Osteoblast (primary cell): ENCODE data around the gene VPS13D. TPM values are rescaled to one million over a fixed set of nuclear protein-coding genes. Genes with fewer than 3 reads are reported as not detected.

ENCODE experiments used
- DNase-seq: peaks from one replicate; pipeline ENCODE4 v3.0.0; 2011; ENCODE audit warnings: low spot score, mixed read lengths; ENCODE audit not compliant: insufficient read length; ENCODE audit errors: missing footprints
- H2AFZ ChIP-seq: 2 replicates; pipeline ENCODE4 v1.6.0; 2011; ENCODE audit warnings: mild to moderate bottlenecking, low read length
- H3K27ac ChIP-seq: 2 replicates; pipeline ENCODE4 v1.5.1; 2011; ENCODE audit warnings: mild to moderate bottlenecking, low read depth, low read length, moderate library complexity
- H3K27me3 ChIP-seq: 2 replicates; pipeline ENCODE4 v1.6.0; 2012; ENCODE audit warnings: mild to moderate bottlenecking, control low read depth, inconsistent platforms, low read length, moderate library complexity; ENCODE audit not compliant: insufficient read depth
- H3K36me3 ChIP-seq: 2 replicates; pipeline ENCODE4 v1.5.1; 2011; ENCODE audit warnings: mild to moderate bottlenecking, low read length, control low read depth, moderate library complexity; ENCODE audit not compliant: insufficient read depth
- H3K4me1 ChIP-seq: 2 replicates; pipeline ENCODE4 v1.5.1; 2011; ENCODE audit warnings: mild to moderate bottlenecking, low read length, control low read depth, moderate library complexity; ENCODE audit not compliant: insufficient read depth
- H3K4me2 ChIP-seq: 2 replicates; pipeline ENCODE4 v1.6.0; 2011; ENCODE audit warnings: mild to moderate bottlenecking, low read length; ENCODE audit not compliant: insufficient read depth
- H3K4me3 ChIP-seq: fragments of 200-600 bp; sonication (generic); 3 replicates; pipeline ENCODE4 v1.5.1; 2012; ENCODE audit warnings: mild to moderate bottlenecking, low read length, inconsistent platforms; ENCODE audit not compliant: insufficient read depth
- H3K79me2 ChIP-seq: 2 replicates; pipeline ENCODE4 v1.6.0; 2012; ENCODE audit warnings: mild to moderate bottlenecking, low read length, control low read depth, inconsistent platforms; ENCODE audit not compliant: insufficient read depth
- H3K9me3 ChIP-seq: 2 replicates; pipeline ENCODE4 v1.5.1; 2011; ENCODE audit warnings: low read depth, low read length, control low read depth
- H4K20me1 ChIP-seq: 2 replicates; pipeline ENCODE4 v1.6.0; 2012; ENCODE audit warnings: mild to moderate bottlenecking, low read length, control low read depth; ENCODE audit not compliant: insufficient read depth
- total RNA-seq: library from RNA; depleted of rRNA; stranded (reverse); fragments of >200 nt; gene quantifications from 2 replicates; pipeline ENCODE4 v1.2.3, GENCODE V29; 2012
- TF ChIP-seq, protein P1 (sequence below): IDR thresholded peaks from 2 replicates; pipeline ENCODE4 v1.5.1; 2011; ENCODE audit warnings: mild to moderate bottlenecking, low read depth, low read length, moderate library complexity; ENCODE audit errors: extremely low read depth

The VPS13D gene
- total RNA-seq, 1 donor: 48.5 TPM

DNA sequence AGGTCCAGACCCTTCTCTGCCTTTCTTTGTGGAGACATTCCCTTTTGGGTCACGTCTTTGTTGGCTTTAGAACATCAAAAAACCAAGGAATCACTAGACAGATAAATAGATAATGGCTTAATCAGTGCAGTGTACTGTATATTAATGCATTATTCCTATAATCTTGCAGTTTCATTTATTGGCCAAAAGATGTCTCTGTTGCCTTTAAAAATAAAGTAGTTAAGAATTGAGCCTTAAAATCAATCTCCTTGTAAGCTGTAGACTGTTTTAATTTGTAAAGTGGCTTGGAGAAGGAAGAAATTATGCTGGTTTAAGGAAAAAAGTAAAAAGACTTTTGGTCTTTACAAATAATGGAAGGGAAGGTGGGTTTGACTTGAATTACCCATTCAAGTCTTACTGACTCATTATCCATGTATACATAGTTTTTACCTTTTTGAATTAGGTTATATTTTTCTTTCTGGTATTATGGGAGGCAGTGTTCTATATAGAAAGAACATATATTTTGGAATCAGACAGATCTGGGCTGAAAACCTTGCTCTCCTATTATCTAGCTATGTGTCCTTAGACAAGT lies 84.6 kb downstream of the VPS13D start:
- Histone ChIP-seq H3K36me3 (peaks cover 45% of the 10 kb centered on the region), H3K4me1 (peaks cover 28% of the 10 kb centered on the region), H3K4me2 (no peak overlapping the region), H2AFZ (no peak overlapping the region), H3K27me3 (no peaks in the 10 kb centered on the region), H4K20me1 (no peaks in the 10 kb centered on the region), H3K9me3 (no peaks in the 10 kb centered on the region), H3K79me2 (no peaks in the 10 kb centered on the region), H3K4me3 (no peak overlapping the region), H3K27ac (peak overlapping the region; percentile 6)
- TF ChIP-seq, protein P1, sequence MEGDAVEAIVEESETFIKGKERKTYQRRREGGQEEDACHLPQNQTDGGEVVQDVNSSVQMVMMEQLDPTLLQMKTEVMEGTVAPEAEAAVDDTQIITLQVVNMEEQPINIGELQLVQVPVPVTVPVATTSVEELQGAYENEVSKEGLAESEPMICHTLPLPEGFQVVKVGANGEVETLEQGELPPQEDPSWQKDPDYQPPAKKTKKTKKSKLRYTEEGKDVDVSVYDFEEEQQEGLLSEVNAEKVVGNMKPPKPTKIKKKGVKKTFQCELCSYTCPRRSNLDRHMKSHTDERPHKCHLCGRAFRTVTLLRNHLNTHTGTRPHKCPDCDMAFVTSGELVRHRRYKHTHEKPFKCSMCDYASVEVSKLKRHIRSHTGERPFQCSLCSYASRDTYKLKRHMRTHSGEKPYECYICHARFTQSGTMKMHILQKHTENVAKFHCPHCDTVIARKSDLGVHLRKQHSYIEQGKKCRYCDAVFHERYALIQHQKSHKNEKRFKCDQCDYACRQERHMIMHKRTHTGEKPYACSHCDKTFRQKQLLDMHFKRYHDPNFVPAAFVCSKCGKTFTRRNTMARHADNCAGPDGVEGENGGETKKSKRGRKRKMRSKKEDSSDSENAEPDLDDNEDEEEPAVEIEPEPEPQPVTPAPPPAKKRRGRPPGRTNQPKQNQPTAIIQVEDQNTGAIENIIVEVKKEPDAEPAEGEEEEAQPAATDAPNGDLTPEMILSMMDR: peak; percentile 58
- DNase-seq: no peak

DNA sequence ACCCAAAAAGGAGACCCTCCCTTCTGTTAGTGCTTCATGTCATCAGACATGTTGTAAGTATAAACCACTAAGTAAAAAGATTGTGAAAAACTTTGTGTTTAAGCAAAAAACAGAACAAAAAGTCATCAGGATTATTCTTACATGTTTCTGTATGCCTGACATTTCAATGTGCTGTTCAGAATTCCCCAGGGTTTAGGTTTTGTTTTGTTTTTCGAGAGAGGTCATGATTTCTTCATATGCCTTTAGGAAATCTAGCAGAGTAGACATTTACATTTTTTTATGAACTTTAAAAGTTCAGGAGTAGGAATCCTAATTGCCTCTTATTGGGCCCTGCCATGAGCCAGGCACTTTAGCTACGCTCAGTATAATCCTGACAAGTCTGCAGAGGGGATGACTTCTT lies 85.3 kb downstream of the VPS13D start:
- H3K9me3 ChIP-seq: no peaks in the 10 kb centered on the region
- no peaks in the 10 kb centered on the region for H3K27me3 ChIP-seq
- no peak overlapping the region for H3K4me2 ChIP-seq
- peaks cover 50% of the 10 kb centered on the region for H3K36me3 ChIP-seq
- no peak for DNase-seq
- no peak overlapping the region for H2AFZ ChIP-seq
- TF ChIP-seq, protein P1: no peak
- H3K79me2 ChIP-seq: no peaks in the 10 kb centered on the region
- H3K4me3 ChIP-seq: no peak overlapping the region
- H3K27ac ChIP-seq: peak overlapping the region; percentile 6
- no peaks in the 10 kb centered on the region for H4K20me1 ChIP-seq
- H3K4me1 ChIP-seq: peaks cover 21% of the 10 kb centered on the region

DNA sequence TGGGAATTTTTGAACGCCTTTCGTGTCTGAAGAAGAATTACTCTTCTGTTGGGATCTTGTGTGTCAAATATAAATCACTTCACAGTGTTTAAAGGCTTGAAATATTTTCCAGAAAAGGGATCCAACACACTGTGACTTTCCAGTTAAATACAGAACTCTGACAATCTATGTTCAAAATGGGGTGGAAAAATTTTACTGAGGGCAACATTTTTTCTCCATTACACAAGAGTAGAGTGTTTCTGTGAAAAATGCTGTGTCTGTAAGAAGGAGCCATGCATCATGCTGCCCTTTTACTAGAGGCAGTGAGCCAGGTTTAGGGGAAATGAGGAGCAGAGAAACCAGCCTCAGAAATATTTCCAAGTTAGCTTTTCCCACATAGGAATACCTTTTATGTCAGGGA lies 86.5 kb downstream of the VPS13D start:
- Histone ChIP-seq H3K4me3 (no peak overlapping the region), H3K27me3 (no peaks in the 10 kb centered on the region), H3K79me2 (no peaks in the 10 kb centered on the region), H3K9me3 (no peaks in the 10 kb centered on the region), H3K36me3 (peaks cover 49% of the 10 kb centered on the region), H2AFZ (no peak overlapping the region), H3K27ac (peak overlapping the region; percentile 58), H3K4me1 (peaks cover 17% of the 10 kb centered on the region), H3K4me2 (no peak overlapping the region), H4K20me1 (no peaks in the 10 kb centered on the region)
- DNase-seq: no peak
- TF ChIP-seq, protein P1: no peak

DNA sequence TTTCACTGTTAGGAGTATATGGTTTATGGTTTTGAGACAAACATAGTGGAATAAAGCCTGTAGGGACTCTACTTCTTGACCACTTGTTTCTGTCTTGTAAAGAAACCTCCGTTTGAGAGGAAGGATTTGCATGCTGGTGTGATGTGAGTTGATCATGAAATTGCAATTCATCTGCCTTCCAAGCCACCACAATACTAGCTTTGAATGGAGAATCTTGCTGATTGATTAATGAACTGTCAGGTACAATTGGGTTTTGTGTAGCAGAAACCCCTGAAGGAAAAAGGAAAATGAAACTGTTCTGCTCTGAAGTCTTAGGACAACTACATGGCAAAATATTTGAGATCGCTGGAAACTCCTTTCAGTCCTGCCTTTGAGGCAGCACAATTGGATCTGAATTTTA lies 90.7 kb downstream of the VPS13D start:
- H3K9me3 ChIP-seq: no peaks in the 10 kb centered on the region
- DNase-seq: no peak
- H3K4me3 ChIP-seq: no peak overlapping the region
- TF ChIP-seq, protein P1: no peak
- H2AFZ ChIP-seq: no peak overlapping the region
- H3K27ac ChIP-seq: no peak overlapping the region
- H3K4me2 ChIP-seq: no peak overlapping the region
- H3K27me3 ChIP-seq: no peaks in the 10 kb centered on the region
- peaks cover 46% of the 10 kb centered on the region for H3K36me3 ChIP-seq
- peaks cover 7% of the 10 kb centered on the region for H3K4me1 ChIP-seq
- H4K20me1 ChIP-seq: no peaks in the 10 kb centered on the region
- no peaks in the 10 kb centered on the region for H3K79me2 ChIP-seq
